ENCODE measurements around the gene DACH1.

Gene DACH1

DNA sequence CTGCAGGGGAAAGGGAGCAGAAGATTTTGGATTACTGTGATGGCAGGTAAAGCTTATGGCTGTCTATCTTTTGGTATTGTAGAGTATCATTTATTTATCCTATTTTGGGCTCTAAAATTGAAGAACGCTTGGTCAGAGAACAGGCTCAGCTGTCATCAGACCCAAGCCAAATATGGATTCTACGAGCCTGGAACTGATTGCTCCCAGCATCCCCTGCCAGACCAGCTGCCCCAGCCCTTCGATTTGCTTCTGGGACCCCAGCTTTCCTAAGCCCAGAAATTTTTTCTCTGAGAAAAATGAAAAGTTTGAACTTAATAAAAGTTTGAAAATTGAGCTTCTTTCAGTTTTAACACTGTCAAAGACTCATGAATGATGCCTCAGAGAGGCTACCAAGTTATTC, 472.8 kb downstream of the DACH1 start:
- TF ChIP-seq ZFX (IDR thresholded peaks at IDR 0.05) = no peak
- TF ChIP-seq, protein P1, sequence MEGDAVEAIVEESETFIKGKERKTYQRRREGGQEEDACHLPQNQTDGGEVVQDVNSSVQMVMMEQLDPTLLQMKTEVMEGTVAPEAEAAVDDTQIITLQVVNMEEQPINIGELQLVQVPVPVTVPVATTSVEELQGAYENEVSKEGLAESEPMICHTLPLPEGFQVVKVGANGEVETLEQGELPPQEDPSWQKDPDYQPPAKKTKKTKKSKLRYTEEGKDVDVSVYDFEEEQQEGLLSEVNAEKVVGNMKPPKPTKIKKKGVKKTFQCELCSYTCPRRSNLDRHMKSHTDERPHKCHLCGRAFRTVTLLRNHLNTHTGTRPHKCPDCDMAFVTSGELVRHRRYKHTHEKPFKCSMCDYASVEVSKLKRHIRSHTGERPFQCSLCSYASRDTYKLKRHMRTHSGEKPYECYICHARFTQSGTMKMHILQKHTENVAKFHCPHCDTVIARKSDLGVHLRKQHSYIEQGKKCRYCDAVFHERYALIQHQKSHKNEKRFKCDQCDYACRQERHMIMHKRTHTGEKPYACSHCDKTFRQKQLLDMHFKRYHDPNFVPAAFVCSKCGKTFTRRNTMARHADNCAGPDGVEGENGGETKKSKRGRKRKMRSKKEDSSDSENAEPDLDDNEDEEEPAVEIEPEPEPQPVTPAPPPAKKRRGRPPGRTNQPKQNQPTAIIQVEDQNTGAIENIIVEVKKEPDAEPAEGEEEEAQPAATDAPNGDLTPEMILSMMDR (conservative IDR thresholded peaks at IDR 0.05) = no peak
- no peak overlapping the region for H3K27ac ChIP-seq
